ENCODE results near the gene KLF18.
"Not testable (repeated sequence)": the region's sequence is repeated elsewhere in the genome, so short reads cannot be mapped to it uniquely, and the experiment has no call there.

The KLF18 gene

DNA sequence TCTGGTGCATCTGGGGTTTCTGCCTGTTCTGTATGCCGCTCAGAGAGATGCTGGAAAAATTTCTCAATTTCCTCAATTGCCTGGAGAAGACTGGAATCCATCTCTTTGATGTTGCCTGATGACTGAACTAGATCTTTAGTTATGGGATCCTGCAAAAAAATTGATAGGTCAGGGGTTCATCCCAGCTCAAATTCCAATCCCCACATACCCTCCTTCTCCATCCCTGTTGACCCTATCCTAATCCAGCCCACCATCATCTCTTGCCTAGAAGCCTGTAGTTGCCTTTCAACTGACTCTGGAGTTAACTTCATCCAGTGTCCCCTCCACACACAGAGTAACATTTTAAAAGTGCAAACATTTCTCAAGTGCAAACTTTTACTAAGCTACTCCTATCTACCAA lies at the start of gene KLF18:
Gene KLF18 (minus strand): TSS at position 101 of the 400 bp plus-strand sequence. CDS start 0 bp downstream, at position 101.
- DNase-seq: no peak

DNA sequence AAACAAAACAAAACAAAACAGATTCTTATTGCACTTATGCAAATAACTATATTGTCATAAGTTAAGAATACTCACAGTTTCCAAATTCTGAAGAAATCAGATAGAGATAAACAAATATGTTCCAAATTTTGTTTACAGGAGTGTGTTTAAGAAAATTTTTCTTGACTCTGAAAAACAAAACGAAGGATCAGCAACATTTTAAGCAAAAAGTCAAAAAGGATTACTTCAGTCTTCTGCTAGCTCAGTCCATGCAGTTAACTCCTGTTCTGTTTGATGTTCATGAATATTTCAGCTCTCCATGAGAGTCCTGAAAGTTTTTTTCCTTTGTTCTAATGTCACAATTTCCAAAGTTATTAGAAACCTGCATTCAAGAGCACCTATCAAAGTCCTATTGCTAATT lies 33.2 kb upstream of the KLF18 start:
- DNase-seq: no peak

DNA sequence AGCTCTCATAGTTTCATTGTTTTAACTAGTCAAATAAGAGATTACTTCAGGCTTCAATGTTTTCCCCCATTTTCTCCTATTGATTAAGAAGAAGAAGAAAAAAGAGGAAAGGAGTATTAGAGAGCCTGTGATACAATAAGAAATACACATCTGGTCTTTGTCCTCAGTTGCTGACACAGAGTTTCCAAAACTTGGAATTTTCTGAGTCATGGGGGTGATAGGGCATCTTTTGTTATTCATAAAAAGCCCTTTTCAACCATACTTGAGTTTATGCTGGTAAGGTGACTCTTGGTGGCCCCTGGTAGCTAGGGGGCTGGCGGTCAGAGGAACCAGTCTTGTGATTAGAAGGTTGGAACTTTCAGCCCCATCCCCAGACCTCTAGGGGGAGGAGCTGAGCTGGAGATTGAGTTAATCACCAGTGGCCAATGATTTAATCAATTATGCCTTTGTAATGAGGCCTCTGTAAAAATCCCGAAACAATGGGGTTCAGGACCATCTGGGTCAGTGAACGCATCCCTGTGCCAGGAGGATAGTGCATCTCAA lies 28.9 kb upstream of the KLF18 start:
- no peak for DNase-seq

DNA sequence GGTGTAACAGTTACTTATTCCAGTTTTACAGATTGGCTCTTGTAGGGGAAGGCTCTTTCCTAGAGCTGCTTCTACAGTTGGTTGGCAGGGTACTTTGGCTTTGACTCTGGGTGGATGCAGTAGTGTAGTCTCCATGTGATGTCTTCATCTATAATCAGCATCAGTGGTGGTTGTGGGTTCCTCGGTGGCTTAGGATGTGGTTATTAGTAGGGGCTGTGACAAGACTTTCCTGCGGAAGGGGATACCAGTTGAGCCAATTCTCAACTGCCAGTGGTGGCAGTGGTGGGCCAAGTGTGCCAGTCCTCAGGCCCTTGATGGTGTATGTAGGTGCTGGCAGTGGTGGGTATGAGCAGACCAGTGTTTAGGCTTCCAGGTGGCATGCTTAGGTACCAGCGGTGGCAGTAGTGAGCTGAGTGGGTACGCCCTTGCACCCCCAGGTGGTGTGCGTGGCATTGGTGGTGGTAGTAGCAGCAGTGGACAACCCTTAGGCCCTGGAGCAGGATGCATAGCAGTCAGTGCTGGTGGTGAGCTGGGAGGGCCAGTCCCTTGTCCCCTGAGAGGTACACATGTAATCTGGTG lies 27.2 kb upstream of the KLF18 start:
- DNase-seq: no peak

DNA sequence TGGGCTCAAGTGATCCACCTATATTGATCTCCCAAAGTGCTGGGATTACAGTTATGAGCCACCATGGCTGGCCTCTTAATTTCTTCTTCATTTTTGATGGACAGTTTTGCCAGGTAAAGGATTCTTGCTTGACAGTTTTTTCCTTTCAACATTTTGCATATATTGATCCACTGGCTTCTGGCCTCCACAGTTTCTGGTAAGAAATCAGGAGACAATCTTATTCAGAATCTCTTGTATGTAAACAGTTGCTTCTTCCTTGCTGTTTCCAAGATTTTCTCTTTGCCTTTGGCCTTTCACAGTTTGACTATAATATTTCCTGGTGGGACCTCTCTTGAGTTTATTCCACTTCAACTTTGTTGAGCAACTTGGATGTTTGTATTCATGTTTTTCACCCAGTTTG lies 20.1 kb upstream of the KLF18 start:
- no peak for DNase-seq

DNA sequence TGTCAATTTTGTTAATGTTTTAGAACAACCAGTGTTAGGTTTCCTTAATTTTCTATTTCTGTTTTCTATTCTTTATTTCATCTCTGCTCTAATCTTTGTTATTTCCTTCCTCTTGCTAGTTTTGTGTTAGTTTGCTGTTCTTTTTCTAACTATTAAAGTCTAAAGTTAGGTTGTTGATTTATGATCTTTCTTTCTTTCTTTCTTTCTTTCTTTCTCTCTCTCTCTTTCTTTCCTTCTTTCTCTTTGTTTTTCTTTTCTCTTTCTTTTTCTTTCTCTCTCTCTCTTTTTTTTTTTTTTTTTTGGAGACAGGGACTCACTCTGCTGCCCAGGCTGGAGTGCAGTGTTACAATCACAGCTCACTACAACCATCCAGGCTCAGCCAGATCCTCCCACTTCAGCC lies 17.4 kb upstream of the KLF18 start:
- DNase-seq: no peak

DNA sequence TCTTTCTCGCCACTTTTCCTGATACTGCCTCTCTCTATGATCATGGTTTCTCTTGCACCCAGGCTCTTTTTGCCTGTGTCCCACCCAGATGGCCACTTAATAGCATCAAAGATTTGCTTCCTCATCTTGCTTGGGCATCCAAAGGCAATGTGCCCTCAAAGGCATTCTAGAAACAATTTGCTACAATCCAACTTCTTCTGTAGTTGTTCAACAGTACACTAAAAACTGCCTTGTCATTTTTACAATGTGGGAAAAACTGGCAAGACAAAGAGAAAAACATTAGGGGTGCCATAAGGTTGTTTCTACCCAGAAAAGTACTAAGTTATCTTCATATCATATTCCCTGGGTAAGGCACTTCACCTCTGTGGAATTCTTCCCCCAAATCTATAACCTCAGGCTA lies 16.5 kb upstream of the KLF18 start:
- no peak for DNase-seq

DNA sequence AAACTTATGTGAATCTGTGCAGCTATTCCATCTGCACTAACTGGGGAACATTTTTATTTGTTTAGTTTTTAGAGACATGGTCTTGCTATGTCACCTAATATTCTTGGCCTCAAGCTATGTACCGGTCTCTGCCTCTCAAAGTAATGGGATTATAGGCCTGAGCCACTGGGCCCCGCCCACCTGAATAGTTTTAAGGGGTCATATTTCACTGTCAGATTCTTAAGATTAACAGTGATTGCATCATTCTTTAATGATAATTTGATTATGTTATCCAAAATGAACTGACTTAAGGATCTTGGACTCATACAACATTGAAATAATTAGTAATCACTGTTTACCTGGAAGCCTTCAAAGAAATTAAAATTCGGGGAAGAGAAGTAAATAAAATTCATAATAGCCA lies 12.6 kb upstream of the KLF18 start:
- DNase-seq: no peak

DNA sequence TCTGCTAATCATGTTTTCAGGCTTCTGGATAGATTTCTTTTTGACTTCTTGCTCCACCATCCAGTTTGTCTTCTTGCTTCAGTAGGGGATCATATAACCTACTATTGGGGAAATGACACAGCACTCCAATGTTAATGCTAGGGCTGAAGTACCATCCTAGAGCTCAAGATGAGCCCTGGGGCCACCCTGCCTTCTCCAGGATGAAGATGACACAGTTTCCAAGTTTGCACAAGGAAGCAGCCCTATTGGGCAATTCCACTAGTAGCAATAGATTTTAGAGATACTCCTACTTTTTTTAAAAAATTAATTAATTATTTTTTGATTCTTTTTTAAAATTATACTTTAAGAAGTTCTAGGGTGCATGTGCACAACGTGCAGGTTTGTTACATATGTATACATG lies 11.3 kb upstream of the KLF18 start:
- DNase-seq: no peak

DNA sequence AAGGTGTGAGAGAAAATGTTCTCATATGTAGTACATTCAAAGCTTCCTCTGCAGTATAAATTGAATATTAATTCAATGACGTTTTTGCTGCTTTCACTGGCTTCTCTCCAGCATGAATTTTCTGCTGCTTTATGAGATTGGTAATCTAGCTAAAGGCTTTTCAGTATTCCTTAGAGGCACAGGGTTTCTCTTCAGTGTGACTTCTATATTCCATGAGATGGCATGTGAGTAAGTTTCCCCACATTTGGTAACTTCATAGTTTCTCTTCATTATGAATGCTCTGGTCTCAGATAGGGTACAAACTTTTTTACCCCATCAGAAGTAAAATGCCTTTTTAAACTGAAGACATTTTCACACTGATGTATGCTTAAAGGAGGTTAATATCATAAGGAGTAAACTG lies 10.4 kb upstream of the KLF18 start:
- DNase-seq: no peak

DNA sequence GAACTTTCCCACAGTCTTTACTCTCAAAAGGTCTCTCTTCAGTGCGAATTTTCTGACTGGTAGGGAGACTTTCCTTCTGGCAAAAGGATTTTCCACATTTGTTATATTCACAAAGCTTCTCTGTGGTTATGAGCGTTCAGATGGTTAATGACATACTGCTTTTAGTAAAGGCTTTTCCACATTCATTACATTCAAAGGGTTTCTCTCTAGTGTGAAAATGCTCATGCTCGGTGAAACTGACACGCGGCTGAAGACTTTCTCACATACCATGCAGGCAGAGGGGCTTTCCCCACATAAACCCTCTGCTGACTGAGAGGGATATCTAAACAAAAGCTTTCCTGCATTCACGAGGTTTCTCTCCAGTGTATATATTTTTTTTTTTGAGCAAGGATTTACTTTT lies 9.9 kb upstream of the KLF18 start:
- no peak for DNase-seq

DNA sequence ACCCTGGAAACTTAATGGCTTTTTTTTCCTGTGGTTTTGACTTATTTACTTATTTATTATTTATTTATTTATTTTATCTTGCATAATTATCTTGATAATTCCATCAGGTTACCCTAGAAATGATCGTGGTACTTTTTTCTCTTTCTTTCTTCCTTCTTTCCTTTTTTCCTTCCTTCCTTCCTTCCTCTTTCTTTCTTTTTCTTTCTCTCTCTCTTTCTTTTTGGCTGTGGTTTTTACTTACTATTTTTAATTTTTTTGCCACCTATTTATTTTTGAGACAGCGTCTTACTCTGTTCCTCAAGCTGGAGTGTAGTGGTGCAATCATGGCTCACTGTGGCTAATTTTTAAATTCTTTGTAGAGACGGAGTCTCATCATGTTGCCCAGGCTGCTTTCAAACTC lies 6.2 kb upstream of the KLF18 start:
- no peak for DNase-seq

DNA sequence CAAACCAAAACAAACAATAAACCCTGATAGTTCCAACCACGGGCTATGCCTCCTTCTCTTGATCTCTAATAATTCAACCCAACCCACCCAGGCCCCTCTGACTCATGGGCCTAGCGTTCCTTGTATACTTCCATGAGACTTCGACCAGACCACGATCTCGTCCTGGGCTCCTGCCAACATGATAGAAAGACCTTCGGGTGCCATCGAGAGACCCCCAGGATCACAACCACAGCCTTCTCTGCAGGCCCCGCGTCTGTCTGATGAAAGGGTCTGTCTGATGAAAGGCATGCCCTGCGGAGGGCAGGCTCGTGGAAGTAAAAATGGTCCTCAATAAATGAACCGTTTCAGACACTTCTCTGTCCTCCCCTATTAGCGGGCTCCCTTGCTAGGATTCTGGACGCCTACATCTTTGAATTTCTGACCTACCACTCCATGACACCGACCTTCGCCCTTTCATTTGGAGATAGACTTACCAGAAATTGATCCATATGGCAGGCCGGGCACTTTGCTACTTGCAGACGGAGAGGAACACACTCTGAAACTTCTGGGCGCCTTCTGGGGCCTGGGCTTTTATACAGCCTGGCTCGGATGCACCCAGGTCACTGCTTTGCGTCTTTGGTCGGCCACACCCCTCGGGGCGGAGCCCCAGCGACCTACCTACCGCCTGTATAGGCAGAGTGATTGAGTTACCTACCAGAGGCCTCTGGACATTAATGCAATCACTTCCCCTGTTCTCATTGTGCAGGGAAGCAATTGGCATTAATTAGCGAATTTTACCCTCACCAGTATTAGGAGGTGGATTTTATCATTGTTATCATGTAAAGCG lies 5.3 kb upstream of the KLF18 start:
- DNase-seq: no peak

DNA sequence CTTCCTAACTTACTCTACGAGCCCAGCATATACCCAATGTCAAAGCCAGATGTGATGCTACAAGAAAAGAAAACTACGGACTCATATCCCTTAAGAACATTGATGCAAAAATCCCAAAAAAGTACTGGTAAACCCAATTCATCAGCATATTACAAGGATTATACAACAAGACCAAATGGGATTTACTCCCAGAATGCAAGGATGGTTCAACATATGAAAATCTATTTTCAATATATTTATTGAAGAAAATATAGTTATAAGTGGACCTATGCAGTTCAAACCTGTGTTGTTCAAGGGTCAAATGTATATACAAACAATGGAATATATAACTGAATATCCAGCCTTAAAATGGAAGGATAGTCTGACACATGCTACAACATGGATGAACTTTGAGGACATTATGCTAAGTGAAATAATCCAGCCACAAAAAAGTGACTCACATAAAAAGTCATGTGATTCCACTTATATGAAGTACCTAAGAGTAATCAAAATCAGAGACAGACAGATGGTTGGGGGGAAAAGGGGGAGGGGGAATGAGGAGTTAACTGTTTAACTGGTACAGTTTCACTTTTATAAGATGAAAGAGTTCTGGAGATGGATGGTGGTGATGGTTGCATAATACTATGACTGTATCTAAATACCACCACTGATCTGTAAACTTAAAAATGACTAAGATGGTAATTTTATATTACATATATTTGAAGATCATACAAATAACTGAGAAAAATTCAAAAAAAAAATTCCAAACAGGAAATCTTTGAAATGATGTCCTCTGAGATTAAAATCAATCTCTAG lies 3.7 kb upstream of the KLF18 start:
- DNase-seq: no peak

DNA sequence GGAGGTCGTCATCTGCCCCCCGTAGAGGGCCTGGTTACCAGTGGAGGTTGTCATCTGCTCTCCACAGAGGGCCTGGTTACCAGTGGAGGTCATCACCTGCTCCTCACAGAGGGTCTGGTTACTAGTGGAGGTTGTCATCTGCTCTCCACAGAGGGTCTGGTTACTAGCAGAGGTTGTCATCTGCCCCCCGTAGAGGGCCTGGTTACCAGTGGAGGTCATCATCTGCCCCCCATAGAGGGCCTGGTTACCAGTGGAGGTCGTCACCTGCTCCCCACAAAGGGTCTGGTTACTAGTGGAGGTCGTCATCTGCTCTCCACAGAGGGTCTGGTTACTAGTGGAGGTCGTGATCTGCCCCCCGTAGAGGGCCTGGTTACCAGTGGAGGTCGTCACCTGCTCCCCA lies 1.9 kb downstream of the KLF18 start:
- DNase-seq: not testable (repeated sequence)

DNA sequence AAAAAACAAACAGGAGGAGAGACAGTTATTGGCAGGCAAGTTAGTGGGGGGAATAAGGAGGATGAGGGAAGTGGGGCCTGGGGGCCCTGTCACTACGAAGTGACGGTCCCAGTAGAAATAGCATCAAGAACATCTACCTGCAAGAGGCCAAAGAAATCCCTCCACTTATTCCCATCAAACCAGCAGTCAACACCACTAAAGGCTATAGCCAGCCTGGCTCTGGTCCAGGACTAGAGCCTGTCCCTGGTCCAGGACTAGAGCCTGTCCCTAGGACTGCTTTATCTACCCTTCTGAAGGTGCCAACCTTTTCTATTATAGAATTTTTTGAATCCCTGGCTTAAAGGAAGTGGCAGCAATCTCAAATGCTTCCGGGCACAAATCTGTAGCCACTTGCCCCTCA lies 3.2 kb downstream of the KLF18 start:
- no peak for DNase-seq

DNA sequence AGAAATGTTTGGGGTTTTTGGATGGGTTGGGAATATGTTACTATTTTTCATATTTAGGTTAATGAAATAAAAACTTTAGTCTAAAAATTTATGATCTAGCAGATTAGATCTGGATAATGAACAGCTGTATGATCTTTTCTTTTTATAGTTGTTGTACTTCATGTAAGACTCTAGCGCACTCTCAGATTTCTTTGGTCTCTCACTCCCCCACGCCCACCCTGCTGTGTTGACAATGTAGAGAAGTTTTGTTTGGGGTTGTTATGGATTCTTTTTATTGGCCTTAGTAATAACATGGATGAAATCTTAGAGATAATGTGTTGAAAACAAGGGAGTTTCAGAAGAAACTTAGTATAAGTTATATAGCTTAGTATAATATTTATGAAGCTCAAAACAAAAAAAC lies 5.5 kb downstream of the KLF18 start:
- no peak for DNase-seq

DNA sequence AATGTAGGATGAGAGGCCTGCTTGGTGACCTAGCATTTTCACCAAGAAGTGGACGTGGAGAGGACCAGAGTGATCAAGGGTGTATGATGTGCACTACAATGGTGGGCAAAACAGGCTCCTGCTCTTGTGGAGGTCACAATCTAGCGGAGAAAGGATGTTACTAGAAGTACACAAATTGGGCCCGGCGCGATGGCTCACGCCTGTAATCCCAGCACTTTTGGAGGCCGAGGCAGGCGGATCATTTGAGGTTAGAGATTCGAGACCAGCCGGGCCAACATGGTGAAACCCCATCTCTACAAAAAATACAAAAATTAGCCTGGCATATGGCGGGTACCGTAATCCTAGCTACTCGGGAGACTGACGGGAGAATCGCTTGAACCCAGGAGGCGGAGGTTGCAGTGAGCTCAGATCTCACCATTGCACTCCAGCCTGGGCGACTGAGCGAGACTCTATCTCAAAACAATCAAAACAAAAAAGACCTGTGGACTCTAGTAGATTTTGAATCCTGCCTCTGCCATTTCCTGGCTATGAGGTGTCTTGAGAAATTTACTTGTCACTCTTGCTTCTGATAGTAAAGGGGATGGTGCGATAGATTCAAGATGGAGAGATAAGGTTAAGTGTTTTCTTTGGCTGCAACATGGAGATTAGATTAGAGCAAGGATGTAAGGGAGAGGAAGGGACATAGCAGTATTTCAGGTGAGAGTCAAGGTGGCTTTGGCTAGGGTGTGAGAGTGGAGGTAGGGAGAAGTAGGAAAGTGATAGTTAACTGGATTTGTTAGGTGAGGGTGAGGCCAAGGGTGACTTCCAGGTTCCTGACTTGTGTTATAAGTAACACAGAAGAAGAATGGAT lies 7.1 kb downstream of the KLF18 start:
- DNase-seq: no peak

DNA sequence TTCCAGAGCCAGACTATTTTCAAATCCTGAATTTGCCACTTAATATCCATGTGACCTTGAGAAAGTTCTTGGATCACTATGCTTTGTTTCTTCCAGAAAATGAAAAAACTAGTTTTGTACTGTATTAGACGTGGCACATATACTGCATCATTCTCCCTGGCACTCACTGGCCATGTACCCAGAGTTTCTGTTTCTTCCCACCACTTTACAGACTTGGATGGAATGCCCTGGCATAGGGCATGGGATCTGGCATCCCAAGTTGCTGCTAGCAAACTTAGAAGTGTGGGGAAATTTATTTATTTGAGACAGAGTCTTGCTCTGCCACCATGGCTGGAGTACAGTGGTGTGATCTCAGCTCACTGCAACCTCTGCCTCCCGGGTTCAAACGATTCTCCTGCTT lies 10.0 kb downstream of the KLF18 start:
- no peak for DNase-seq

DNA sequence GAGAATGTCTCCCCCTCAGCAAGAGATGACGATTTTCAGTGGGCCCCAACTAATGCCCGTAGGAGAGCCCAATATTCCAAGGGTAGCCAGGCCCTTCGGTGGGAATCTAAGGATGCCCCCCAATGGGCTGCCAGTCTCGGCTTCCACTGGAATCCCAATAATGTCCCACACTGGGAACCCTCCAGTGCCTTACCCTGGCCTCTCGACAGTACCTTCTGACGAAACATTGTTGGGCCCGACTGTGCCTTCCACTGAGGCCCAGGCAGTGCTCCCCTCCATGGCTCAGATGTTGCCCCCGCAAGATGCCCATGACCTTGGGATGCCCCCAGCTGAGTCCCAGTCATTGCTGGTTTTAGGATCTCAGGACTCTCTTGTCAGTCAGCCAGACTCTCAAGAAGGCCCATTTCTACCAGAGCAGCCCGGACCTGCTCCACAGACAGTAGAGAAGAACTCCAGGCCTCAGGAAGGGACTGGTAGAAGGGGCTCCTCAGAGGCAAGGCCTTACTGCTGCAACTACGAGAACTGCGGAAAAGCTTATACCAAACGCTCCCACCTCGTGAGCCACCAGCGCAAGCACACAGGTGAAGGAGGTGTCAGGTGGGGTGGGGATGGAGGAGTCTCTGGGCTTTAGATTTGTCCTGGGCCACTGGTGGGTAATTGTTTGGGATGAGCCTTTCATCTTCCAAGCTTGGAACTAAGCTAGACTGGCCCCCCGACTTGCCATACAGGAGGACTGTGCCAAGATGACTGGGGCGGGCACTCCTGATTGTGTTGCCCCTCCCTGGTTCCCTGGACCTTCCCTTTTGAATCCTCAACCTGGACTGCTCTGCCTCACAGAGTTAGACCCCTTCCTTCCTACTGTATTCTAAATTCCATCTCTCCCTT lies 11.6 kb downstream of the KLF18 start:
- DNase-seq: no peak
